Common myeloid progenitor, CD34-positive (primary cell): ENCODE data around the gene ALDH1L2.

Experiments used
- CTCF ChIA-PET: fragments of 350-600 bp; sonication (Branson Sonifier 250); formaldehyde crosslinking; loops from one replicate; lab custom pipeline; 2021; ENCODE audit warnings: antibody characterized with exemption; lab: Charles Lee
- POLR2A ChIA-PET: fragments of 350-600 bp; sonication (Branson Sonifier 250); formaldehyde crosslinking; loops from one replicate; lab custom pipeline; 2021; ENCODE audit warnings: antibody characterized with exemption; lab: Charles Lee
- DNase-seq, 3 donors: peaks; one replicate each; pipeline versions ENCODE4 v3.0.0 to v3.0.0-alpha.2; 2013
- H3K27ac ChIP-seq, 2 experiments: 1 replicate in 1 of 2; 2 replicates in 1 of 2; pipeline ENCODE4 v1.7.0; 2013; ENCODE audit warnings: inconsistent platforms in 2 of 2, low read length in 2 of 2, mild to moderate bottlenecking in 2 of 2, low read depth in 1 of 2, moderate library complexity in 1 of 2; ENCODE audit not compliant: severe bottlenecking in 2 of 2, insufficient read depth in 1 of 2, poor library complexity in 1 of 2
- H3K27me3 ChIP-seq, 5 experiments: replicated peaks in 2 of 5; 1 replicate in 3 of 5; 2 replicates in 2 of 5; pipeline versions ENCODE4 v1.6.1 to v1.7.0; 2013; ENCODE audit warnings: low read length in 4 of 5, mild to moderate bottlenecking in 2 of 5, moderate library complexity in 2 of 5, inconsistent platforms in 1 of 5; ENCODE audit not compliant: insufficient read depth in 5 of 5, control insufficient read depth in 4 of 5
- H3K36me3 ChIP-seq, 4 experiments: 1 replicate in 2 of 4; 2 replicates in 2 of 4; pipeline versions ENCODE4 v1.6.1 to v1.7.0; 2013; ENCODE audit warnings: low read length in 3 of 4, control low read depth in 1 of 4, mild to moderate bottlenecking in 1 of 4; ENCODE audit not compliant: control insufficient read depth in 4 of 4, insufficient read depth in 4 of 4
- H3K4me1 ChIP-seq, 4 experiments: 1 replicate in 3 of 4; 2 replicates in 1 of 4; pipeline versions ENCODE4 v1.6.1 to v1.7.1; 2013; ENCODE audit warnings: low read length in 3 of 4, mild to moderate bottlenecking in 3 of 4, control low read depth in 1 of 4, inconsistent platforms in 1 of 4, moderate library complexity in 1 of 4; ENCODE audit not compliant: control insufficient read depth in 4 of 4, insufficient read depth in 4 of 4; ENCODE audit errors: control extremely low read depth in 1 of 4
- H3K4me3 ChIP-seq, 7 experiments: 1 replicate in 4 of 7; 2 replicates in 3 of 7; pipeline versions ENCODE4 v1.5.1 to v1.7.0; 2013; ENCODE audit warnings: mild to moderate bottlenecking in 7 of 7, low read length in 6 of 7, moderate library complexity in 6 of 7, inconsistent platforms in 2 of 7, low read depth in 2 of 7, control low read depth in 1 of 7; ENCODE audit not compliant: insufficient read depth in 4 of 7, control insufficient read depth in 1 of 7; ENCODE audit errors: extremely low read depth in 1 of 7
- H3K9me3 ChIP-seq, 5 experiments: 1 replicate in 4 of 5; 2 replicates in 1 of 5; pipeline versions ENCODE4 v1.6.1 to v1.7.1; 2013; ENCODE audit warnings: low read length in 4 of 5, mild to moderate bottlenecking in 2 of 5, inconsistent platforms in 1 of 5, low read depth in 1 of 5, moderate library complexity in 1 of 5; ENCODE audit not compliant: control insufficient read depth in 4 of 5, insufficient read depth in 2 of 5; ENCODE audit errors: control extremely low read depth in 1 of 5
- WGBS: methylation state at CpG from one replicate; pipeline ENCODE4 v1.1.5; 2013; ENCODE audit not compliant: insufficient coverage; 5-methylcytosine and 5-hydroxymethylcytosine counted together

Gene ALDH1L2

GRCh38 chr12:105064564-105065178, 19.6 kb downstream of the ALDH1L2 start:
- Histone ChIP-seq H3K27ac (no peak overlapping the region), H3K36me3 (no peaks in the 10 kb centered on the region)
- CTCF ChIA-PET = interaction anchor here (0.7 to 1.5 kb wide), 4 partner anchors 8 to 1023 kb away, joined by 3 to 4 read pairs (median 4); no protein-coding TSS in a partner anchor

GRCh38 chr12:105060715-105061378, 23.4 kb downstream of the ALDH1L2 start:
- WGBS = 91% methylated on average over 4 of the region's 11 CpGs
- Histone ChIP-seq H3K4me1 (no peaks in the 10 kb centered on the region), H3K9me3 (peaks cover 0 to 12% (median 2%) of the 10 kb centered on the region in 5 experiments), H3K27ac (no peak overlapping the region), H3K4me3 (no peak overlapping the region), H3K27me3 (no peaks in the 10 kb centered on the region), H3K36me3 (no peaks in the 10 kb centered on the region)
- POLR2A ChIA-PET = interaction anchor here (0.7 kb wide), 1 partner anchor 47 kb away, joined by 4 read pairs; no protein-coding TSS in a partner anchor
- CTCF ChIA-PET = interaction anchor here (1.4 to 1.9 kb wide), 3 partner anchors 9 to 16 kb away, joined by 3 to 6 read pairs (median 5); no protein-coding TSS in a partner anchor
- no peak for DNase-seq

More at GRCh38 chr12:105064564-105065178, 19.6 kb downstream of the ALDH1L2 start:
- 89% methylated on average over 6 of the region's 7 CpGs for WGBS
- no peaks in the 10 kb centered on the region for H3K4me1 ChIP-seq
- H3K27me3 ChIP-seq = no peaks in the 10 kb centered on the region
- DNase-seq = no peak
- POLR2A ChIA-PET = no interaction called here
- no peak overlapping the region for H3K4me3 ChIP-seq
- no peaks in the 10 kb centered on the region for H3K9me3 ChIP-seq

GRCh38 chr12:105057174-105057573, 27.1 kb downstream of the ALDH1L2 start:
- CTCF ChIA-PET = interaction anchor here (1.4 to 1.6 kb wide), 2 partner anchors 8 to 676 kb away, joined by 4 read pairs; no protein-coding TSS in a partner anchor
- peaks cover 0 to 23% (median 6%) of the 10 kb centered on the region in 5 experiments for H3K9me3 ChIP-seq
- H3K27ac ChIP-seq = no peak overlapping the region
- POLR2A ChIA-PET = no interaction called here
- no peaks in the 10 kb centered on the region for H3K36me3 ChIP-seq
- H3K4me1 ChIP-seq = no peaks in the 10 kb centered on the region
- no peak overlapping the region for H3K4me3 ChIP-seq
- peak in 1 of 3 donors; percentile 10 for DNase-seq
- no CpG with 5 or more reads among the region's 2 CpGs for WGBS
- no peaks in the 10 kb centered on the region for H3K27me3 ChIP-seq

GRCh38 chr12:105053116-105053572, 31.1 kb downstream of the ALDH1L2 start:
- Histone ChIP-seq H3K36me3 (no peaks in the 10 kb centered on the region), H3K27me3 (no peaks in the 10 kb centered on the region), H3K9me3 (peaks cover 0 to 23% (median 6%) of the 10 kb centered on the region in 5 experiments), H3K4me3 (no peak overlapping the region), H3K27ac (no peak overlapping the region), H3K4me1 (no peaks in the 10 kb centered on the region)
- DNase-seq = peak; percentile 75 to 91 (median 89)
- 8% methylated on average over 2 of the region's 2 CpGs for WGBS
- ChIA-PET CTCF (interaction anchor here (0.7 to 1.7 kb wide), 11 partner anchors 15 to 680 kb away, joined by 3 to 10 read pairs (median 3); no protein-coding TSS in a partner anchor), POLR2A (no interaction called here)

- H3K27me3 ChIP-seq = no peaks in the 10 kb centered on the region
- H3K9me3 ChIP-seq = peaks cover 0 to 25% (median 3%) of the 10 kb centered on the region in 5 experiments
- DNase-seq = no peak
- WGBS = no CpG with 5 or more reads among the region's 4 CpGs
- H3K36me3 ChIP-seq = no peaks in the 10 kb centered on the region
- H3K4me3 ChIP-seq = no peak overlapping the region
- POLR2A ChIA-PET = no interaction called here
- CTCF ChIA-PET = interaction anchor here (0.9 to 1.8 kb wide), 5 partner anchors 9 to 670 kb away, joined by 3 to 10 read pairs (median 5); no protein-coding TSS in a partner anchor
- H3K4me1 ChIP-seq = no peaks in the 10 kb centered on the region
- H3K27ac ChIP-seq = no peak overlapping the region
These were observed 32.3 kb downstream of the ALDH1L2 start for GRCh38 chr12:105051981-105052380.

- Histone ChIP-seq H3K9me3 (peaks cover 0 to 7% (median 0%) of the 10 kb centered on the region in 5 experiments), H3K27ac (no peak overlapping the region), H3K4me3 (no peak overlapping the region), H3K27me3 (no peaks in the 10 kb centered on the region), H3K36me3 (no peaks in the 10 kb centered on the region), H3K4me1 (no peaks in the 10 kb centered on the region)
- POLR2A ChIA-PET = no interaction called here
- CTCF ChIA-PET = interaction anchor here (0.7 to 1.0 kb wide), 2 partner anchors 11 to 667 kb away, joined by 3 read pairs; no protein-coding TSS in a partner anchor
- peak in 2 of 3 donors; percentile 6 to 14 for DNase-seq
- no CpG with 5 or more reads among the region's 1 CpG for WGBS
These were observed 35.9 kb downstream of the ALDH1L2 start for GRCh38 chr12:105048315-105048714.
